ENCODE results near the gene TMEM52B. TPM values are rescaled to one million over a fixed set of nuclear protein-coding genes. Genes with fewer than 3 reads are reported as not detected.

The TMEM52B gene
- total RNA-seq, 6 experiments from 2014 or later: 0.06 TPM; not detected in 4

DNA sequence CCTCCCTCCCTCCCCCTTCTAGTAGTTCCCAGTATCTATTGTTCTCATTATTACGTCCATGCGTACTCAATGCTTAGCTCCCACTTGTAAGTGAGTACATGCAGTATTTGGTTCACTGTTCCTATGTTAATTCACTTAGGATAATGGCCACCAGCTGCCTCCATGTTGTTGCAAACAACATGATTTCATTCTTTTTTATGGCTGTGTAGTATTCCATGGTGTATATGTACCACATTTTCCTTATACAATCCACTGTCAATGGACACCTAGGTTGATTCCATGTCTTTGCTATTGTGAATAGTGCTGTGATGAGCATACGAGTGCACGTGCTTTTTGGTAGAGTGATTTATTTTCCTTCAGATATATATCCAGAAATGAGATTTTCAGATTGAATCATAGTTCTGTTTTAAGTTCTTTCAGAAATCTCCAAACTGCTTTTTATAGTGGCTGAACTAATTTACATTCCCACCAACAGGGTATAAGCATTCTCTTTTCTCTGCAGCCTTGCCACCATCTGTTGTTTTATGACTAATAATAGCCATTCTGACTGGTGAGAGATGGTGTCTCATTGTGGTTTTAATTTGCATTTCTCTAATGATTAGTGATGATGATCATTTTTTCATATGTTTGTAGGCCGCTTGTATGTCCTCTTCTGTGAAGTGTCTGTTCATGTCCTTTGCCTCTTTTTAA lies 31.0 kb upstream of the TMEM52B start:
- TF ChIP-seq, protein P1, sequence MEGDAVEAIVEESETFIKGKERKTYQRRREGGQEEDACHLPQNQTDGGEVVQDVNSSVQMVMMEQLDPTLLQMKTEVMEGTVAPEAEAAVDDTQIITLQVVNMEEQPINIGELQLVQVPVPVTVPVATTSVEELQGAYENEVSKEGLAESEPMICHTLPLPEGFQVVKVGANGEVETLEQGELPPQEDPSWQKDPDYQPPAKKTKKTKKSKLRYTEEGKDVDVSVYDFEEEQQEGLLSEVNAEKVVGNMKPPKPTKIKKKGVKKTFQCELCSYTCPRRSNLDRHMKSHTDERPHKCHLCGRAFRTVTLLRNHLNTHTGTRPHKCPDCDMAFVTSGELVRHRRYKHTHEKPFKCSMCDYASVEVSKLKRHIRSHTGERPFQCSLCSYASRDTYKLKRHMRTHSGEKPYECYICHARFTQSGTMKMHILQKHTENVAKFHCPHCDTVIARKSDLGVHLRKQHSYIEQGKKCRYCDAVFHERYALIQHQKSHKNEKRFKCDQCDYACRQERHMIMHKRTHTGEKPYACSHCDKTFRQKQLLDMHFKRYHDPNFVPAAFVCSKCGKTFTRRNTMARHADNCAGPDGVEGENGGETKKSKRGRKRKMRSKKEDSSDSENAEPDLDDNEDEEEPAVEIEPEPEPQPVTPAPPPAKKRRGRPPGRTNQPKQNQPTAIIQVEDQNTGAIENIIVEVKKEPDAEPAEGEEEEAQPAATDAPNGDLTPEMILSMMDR (IDR thresholded peaks at IDR 0.05): no peak
- no peak for TF ChIP-seq POLR2A (IDR thresholded peaks at IDR 0.05)
- intact Hi-C loops (cut with DNase I): no loop called here
- Histone ChIP-seq H3K9me3 (no peaks in the 10 kb centered on the region), H3K4me1 (no peaks in the 10 kb centered on the region), H3K36me3 (no peaks in the 10 kb centered on the region), H3K27ac (no peak overlapping the region), H3K4me3 (no peak overlapping the region), H3K27me3 (no peaks in the 10 kb centered on the region)
- ATAC-seq (no peak), DNase-seq (no peak)
- 81% methylated on average over 5 of the region's 5 CpGs for WGBS (ENCODE audit: insufficient coverage, low coverage, low lambda C conversion rate, missing lambda C conversion rate)

DNA sequence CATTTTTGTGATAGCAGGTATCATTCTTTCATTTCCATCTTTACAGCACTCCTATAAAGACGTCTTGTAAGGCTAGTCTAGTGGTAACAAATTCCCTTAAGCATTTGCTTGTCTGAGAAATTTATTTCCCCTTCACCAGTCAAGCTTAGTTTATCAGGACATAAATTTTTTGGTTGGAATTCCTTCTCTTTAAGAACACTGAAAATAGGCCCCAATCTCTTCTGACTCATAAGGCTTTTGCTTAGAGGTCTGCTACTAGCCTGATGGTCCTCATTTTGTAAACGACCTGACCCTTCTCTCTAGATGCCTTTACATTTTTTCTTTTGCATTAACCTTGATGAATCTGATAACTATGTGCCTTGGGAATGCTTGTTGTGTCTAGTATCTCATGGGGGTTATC lies 27.2 kb upstream of the TMEM52B start:
- Histone ChIP-seq H3K9me3 (no peaks in the 10 kb centered on the region), H3K27me3 (no peaks in the 10 kb centered on the region), H3K36me3 (no peaks in the 10 kb centered on the region), H3K27ac (no peak overlapping the region), H3K4me1 (no peaks in the 10 kb centered on the region), H3K4me3 (no peak overlapping the region)
- TF ChIP-seq POLR2A (IDR thresholded peaks at IDR 0.05): no peak
- TF ChIP-seq, protein P1 (IDR thresholded peaks at IDR 0.05): no peak
- WGBS (ENCODE audit: insufficient coverage, low coverage, low lambda C conversion rate, missing lambda C conversion rate): 45% methylated on average over 2 of the region's 2 CpGs
- DNase-seq (no peak), ATAC-seq (no peak)
- intact Hi-C loops (cut with DNase I): loop anchor here in 1 of 2 donors (5.0 kb wide), 1 partner anchor 36 kb away; no protein-coding TSS in a partner anchor

DNA sequence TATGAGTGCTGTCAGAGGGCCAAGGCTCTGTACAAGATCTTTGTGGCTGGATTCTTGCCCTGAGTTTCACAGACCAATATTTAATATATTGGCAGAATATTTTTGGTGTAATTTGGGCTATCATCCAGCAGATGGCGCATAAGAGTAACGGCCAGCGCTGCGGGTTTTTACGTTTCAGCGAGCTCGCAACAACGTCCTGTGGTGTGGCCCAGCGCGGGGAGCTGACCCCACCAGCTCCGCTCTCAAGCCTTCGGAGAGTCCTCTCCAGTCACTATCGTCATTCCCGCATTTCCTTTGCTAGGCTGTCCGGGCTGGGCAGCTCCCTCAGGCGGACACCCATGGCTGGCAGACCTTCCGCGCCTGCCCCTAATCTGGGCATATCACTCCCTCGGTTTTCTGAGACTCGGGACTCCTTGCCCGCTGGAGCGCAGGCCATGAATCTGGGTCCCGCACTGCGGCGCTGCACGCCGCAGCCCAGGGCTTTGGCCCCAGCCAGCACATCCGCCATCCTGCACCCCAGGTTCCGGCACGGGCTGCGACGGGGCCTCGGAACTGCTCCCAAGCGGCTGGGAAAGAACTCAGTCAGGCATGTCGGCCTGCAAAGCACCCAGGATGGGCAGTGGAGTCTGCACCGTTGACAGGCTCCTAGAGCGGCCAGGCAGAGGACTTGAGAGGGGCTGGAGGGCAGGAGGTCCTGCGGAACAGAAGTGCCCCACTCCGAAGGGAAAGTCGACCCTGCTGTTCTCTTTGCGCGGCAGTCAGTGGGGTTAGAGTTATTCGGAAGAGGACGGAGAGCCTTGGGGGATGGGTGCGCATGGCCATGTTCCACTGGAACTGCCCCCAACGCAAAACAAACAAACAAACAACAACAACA lies 25.3 kb upstream of the TMEM52B start:
- peak overlapping the region; percentile 46 to 60 (median 59) for H3K4me3 ChIP-seq
- DNase-seq: peak; percentile 74 to 77 (median 76)
- H3K27me3 ChIP-seq: no peaks in the 10 kb centered on the region
- H3K27ac ChIP-seq: peak overlapping the region; percentile 75 to 80 (median 79)
- intact Hi-C loops (cut with DNase I): loop anchor here in 1 of 2 donors (5.0 kb wide), 1 partner anchor 34 kb away; no protein-coding TSS in a partner anchor
- H3K4me1 ChIP-seq: no peaks in the 10 kb centered on the region
- H3K9me3 ChIP-seq: no peaks in the 10 kb centered on the region
- 3% methylated on average over 34 of the region's 46 CpGs for WGBS (ENCODE audit: insufficient coverage, low coverage, low lambda C conversion rate, missing lambda C conversion rate)
- peak; percentile 41 for TF ChIP-seq POLR2A (IDR thresholded peaks at IDR 0.05)
- TF ChIP-seq, protein P1 (IDR thresholded peaks at IDR 0.05): peak; percentile 75 to 86 (median 79)
- peak; percentile 96 to 97 (median 97) for ATAC-seq
- no peaks in the 10 kb centered on the region for H3K36me3 ChIP-seq

DNA sequence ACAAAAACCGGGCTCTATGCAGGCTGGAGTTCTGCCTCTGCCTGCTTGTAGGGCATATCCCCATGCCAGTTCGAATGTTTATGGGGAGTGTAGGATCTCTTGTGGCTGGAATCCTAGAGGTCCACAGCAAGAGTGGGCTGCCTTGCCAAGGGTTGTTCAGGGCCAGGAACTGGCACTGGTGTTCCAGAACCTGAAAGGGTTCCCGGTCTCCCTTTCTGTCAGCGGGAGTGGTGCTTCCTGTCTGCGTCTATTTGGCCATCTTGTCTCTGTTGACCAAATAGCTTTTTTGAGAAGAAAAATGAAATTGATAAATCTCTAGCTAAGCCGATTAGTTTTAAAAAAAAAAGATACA lies 24.7 kb upstream of the TMEM52B start:
- no peak for ATAC-seq

More for the DNA sequence above, 24.7 kb upstream of the TMEM52B start:
- Histone ChIP-seq H3K4me3 (peak overlapping the region; percentile 46 to 60 (median 59)), H3K9me3 (no peaks in the 10 kb centered on the region), H3K27me3 (no peaks in the 10 kb centered on the region), H3K27ac (peak overlapping the region in 2 of 3 donors; percentile 75 to 80), H3K36me3 (no peaks in the 10 kb centered on the region), H3K4me1 (no peaks in the 10 kb centered on the region)
- TF ChIP-seq POLR2A (IDR thresholded peaks at IDR 0.05): no peak
- TF ChIP-seq, protein P1 (IDR thresholded peaks at IDR 0.05): no peak
- intact Hi-C loops (cut with DNase I): loop anchor here in 1 of 2 donors (5.0 kb wide), 1 partner anchor 33 kb away; no protein-coding TSS in a partner anchor
- DNase-seq: no peak
- WGBS (ENCODE audit: insufficient coverage, low coverage, low lambda C conversion rate, missing lambda C conversion rate): 54% methylated on average over 5 of the region's 6 CpGs

All from right lobe of liver (tissue), 6 donors.